Ramos (cell line): Measurements from ENCODE around the gene ADAMTS14.
"Not testable (repeated sequence)": the region's sequence is repeated elsewhere in the genome, so short reads cannot be mapped to it uniquely, and the experiment has no call there.

Source experiments
- in situ Hi-C: fragments of 300-500 bp; cut with MboI; formaldehyde crosslinking; loops from one replicate; pipeline ENCODE4 v1.14.3; 2022; ENCODE audit warnings: low sequenced_read_pairs; ENCODE audit not compliant: unreplicated experiment

ADAMTS14 gene

DNA sequence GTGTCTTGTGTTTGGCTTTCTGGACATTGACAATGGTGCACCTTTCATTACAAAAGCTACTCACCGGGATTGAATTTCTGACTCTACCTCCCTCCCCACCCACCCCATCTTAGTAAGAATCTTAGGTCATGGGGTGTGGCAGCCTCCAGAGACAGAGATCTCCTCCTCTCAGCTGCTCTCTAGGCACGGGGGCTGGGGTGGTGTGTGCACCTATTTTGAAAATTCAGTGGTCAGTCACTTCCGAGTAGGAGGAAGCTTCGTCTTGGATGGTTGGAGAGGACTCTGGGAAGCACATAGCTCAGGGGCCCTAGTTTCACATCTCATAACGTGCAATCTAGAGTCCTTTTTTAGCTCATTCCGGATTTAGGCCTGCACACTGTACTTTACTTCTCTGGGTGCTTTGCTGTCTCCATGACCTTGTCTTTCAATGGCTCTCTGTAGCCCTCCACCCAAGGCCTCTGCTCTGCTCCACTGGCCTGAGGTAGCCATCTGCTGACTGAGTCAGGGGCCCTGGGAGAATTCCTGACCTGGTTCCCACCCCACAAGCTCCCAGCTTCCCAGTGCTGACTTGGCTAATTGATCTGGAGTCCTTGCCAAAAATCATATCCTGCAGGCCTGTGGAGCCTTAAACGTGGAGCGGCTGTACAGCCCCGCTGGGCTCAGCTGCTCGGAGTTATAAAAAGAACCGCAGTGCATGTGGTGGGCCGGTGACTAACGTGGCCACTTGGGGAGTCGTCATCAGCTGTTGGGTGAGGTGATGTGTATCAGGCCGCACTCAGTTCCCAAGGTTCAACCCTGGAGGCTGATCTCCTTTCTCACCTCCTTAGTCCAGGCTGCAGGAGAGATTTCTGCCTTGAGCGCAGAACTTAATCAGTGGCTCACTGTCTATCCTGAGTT is 19.3 kb upstream of the ADAMTS14 start:
- in situ Hi-C loops: no loop called here

DNA sequence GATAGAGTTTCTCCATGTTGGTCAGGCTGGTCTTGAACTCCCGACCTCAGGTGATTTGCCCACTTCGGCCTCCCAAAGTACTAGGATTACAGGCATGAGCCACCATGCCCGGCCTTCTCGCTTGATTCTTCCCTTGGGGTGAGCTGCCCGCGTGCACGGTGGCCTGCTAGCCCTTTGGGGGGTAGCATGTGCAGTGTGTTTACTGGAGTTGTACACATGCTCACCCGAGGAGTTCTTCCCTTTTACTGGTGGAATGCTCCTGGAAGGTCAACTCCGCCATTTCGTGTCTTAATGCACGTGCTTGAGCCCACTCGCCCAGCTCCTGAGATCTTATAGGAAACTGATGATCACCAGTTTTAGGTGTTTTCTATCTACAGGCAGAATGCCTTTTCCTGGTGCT is 17.0 kb upstream of the ADAMTS14 start:
- in situ Hi-C loops: no loop called here

DNA sequence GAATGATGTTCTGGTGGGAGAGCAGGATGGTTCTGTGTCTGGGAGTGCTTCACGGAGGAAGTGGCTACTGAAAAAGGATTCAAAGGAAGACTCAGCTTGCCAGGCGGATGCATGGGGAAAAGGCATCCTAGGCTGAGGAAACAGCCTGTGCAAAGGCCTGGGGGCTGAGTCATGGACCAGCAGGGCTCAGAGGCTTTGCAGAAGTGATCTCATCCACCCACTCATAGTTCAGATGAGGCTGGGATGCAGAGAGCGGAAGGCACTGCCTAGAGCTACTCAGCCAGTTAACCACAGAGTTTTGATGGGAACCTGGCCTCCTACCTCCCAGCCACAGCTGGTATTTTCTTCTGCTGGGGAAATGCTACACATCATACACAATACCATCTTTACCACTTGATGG is 15.8 kb upstream of the ADAMTS14 start:
- in situ Hi-C loops: no loop called here

DNA sequence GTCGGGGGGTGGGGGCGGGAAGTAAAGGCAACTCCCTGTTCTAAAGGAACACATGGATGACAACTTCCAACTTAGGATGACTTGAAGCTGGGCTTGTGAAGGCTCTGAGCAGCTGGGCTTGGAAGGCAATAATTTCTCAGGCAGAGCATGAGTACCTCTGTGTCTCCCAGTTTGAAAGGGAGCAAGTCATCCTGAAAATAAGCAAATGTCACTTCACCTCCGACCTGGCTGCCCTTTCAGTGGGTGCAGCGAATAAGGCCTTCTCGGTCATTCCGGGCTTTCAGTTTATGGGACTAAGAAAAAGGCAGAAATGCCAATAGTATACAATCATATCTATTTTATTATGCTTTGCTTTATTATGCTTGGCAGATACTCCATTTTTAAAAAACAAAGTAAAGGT is 15.3 kb upstream of the ADAMTS14 start:
- in situ Hi-C loops: no loop called here

DNA sequence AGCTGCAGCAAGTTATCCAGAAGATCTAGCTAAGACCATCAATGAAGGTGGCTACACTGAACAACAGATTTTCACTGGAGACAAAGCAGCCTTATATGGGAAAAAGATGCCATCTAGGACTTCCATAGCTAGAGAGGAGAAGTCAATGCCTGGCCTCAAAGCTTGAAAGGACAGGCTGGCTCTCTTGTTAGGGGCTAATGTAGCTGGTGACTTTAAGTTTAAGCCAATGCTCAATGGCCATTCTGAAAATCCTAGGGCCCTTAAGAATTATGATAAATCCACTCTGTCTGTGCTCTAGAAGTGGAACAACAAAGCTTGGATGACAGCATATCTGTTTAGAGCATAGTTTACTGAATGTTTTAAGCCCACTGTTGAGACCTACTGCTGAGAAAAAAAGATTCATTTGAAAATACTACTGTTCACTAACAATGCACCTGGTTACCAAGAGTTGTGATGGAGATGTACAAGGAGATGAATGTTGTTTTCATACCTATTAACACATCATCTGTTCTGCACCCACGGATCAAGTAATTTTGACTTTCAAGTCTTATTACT is 13.6 kb upstream of the ADAMTS14 start:
- in situ Hi-C loops: no loop called here

DNA sequence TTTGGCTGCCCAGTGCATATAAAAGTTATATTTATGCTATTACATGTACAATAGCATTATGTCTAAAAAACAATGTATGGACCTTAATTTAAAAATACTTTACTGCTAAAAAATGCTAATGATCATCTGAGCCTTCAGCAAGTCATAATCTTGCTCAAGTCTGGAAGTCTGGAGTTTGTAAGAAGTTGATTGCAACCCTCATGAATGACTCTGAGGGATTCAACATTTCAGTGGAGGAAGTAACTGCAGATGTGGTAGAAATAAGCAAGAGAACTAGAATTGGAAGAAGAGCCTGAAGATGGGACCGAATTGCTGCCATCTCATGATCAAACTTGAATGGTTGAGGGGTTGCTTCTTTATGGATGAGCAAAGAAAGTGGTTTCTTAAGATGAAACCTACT is 13.0 kb upstream of the ADAMTS14 start:
- in situ Hi-C loops: no loop called here

DNA sequence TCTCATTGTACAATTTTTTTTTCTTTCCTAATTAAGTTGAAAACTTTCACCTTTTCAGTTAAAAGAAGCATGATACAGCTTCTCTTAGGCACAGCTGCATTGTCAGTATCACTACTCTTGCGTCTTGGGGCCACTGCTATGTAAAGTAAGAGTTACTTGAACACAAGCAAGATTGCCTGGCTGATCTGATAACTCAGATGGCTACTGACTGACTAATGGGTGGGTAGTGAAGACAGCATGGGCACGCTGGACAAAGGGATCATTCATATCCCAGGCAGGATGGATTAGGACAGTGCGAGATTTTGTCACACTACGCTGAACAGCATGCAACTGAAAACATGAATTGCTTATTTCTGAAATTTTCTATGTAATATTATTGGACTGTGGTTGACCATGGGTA is 11.6 kb upstream of the ADAMTS14 start:
- in situ Hi-C loops: no loop called here

DNA sequence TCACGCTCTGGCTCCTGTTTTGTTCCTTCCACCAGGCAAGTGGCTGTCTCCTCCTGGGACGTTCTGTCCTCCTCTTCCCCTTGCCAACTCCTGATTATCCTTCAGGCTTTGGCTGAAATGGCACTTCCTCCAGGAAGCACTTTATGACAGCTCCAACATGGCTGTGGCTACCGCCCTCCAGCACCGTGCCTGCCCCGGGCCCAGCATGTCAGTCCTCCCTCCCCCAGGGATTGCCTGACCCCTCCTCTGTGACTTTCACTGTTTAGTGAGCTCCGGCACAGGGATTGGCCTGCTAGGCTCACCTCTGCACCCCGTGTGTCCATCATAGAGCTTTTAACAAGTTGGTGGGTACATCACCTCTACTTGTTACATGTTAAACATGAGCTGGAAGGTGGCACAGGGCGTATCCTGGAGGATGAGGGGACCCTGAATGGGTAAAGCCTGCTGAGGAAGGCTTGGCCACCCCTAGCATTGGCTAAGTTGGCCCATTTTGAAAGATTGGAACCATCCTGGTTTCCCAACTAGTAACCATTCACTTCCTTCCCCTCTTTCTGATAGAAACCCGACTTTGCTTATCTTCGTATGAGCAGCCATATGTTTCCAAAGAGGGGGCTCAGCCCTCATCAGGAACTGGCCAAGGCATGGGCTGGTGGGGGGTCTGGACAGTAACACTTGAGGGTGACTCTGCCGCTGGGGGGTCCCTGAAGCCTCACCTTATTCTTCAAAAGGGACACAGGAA is 10.5 kb upstream of the ADAMTS14 start:
- in situ Hi-C loops: no loop called here

DNA sequence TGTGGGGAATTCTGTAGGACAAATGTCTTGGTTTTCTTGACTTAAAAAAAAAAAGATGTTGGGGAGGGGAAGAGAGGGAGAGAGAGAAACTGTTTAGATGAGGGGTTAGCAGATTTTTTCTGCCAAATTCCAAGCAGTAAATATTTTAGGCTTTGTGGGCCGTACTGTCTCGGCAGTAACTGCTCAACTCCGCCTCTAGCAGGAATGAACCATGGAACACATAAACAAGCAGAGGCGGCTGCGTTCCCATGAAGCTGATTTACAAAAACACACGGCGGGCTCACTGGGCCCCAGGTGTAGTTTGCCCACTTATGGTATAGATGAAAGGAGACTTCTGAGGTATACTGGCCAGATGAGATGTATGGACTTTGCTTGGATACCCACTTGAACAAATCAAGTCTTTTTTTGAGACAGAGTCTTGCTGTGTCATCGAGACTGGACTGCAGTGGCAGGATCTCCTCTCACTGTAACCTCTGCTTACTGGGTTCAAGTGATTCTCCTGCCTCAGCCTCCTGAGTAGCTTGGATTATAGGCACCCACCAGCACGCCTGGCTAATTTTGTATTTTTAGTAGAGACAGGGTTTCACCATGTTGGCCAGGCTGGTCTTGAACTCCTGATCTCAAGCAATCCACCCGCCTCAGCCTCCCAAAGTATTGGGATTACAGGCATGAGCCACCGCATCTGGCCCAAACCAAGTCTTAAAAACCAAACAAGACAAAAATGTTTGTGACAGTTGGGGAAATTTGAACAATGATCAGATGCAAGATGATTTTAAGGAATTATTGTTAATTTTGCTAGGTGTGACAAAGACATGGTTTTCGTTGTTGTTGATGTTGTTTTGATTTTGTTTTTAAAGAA is 9.7 kb upstream of the ADAMTS14 start:
- in situ Hi-C loops: no loop called here

DNA sequence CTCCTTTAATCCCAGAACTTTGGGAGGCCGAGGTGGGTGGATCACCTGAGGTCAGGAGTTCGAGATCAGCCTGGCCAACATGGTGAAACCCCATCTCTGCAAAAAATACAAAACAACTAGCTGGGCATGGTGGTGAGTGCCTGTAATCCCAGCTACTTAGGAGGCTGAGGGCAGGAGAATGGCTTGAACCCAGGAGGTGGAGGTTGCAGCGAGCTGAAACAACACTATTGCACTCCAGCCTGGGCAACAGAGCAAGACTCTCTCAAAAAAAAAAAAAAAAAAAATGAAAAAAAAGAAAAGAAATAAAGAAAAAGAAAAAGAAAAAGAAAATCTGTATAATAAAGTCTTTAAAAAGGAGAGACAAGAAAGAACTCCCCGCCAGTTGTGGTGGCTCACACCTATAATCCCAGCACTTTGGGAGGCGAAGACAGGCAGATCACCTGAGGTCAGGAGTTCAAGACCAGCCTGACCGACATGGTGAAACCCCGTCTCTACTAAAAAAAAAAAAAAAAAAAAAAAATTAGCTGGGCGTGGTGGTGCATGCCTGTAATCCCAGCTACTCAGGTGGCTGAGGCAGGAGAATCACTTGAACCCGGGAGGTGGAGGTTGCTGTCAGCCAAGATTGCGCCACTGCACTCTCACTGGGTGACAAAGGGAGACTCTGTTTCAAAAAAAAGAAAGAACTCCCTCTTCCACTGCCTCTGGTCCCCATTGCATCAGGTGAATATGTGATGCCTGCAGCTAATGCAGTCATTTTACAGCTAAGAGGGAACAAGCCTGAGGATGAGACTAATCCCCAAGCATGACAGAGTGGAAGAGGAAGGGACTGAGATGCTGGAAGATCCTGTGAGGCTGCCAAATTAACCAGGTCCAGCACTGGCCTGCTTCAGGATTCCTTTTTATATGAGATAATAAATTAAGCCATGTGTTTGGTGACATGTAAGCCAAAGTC is 8.6 kb upstream of the ADAMTS14 start:
- in situ Hi-C loops: not testable (repeated sequence)

DNA sequence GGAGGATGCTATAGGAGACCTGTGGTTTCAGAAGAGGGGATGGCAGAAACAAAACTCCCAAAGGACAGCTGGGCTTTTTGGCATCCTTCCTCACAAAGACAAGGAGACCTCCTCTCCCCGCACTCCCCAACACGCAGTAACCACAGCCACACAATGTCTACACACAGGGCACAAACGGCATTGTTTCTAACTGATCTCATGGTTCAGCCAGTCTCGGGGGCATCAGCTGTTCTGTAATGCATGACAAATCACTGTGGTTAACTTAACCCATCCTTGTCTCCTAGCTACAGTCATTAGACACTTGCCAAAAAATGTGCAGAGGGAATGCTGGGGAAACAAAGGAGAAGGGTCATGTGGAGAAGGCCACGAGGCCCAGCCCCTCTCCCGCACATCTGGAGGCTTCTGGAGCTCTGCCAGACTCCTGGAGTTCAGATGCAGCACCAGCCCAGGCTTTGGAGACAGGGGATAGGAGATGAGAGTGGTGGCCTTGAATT is 7.6 kb upstream of the ADAMTS14 start:
- in situ Hi-C loops: no loop called here

DNA sequence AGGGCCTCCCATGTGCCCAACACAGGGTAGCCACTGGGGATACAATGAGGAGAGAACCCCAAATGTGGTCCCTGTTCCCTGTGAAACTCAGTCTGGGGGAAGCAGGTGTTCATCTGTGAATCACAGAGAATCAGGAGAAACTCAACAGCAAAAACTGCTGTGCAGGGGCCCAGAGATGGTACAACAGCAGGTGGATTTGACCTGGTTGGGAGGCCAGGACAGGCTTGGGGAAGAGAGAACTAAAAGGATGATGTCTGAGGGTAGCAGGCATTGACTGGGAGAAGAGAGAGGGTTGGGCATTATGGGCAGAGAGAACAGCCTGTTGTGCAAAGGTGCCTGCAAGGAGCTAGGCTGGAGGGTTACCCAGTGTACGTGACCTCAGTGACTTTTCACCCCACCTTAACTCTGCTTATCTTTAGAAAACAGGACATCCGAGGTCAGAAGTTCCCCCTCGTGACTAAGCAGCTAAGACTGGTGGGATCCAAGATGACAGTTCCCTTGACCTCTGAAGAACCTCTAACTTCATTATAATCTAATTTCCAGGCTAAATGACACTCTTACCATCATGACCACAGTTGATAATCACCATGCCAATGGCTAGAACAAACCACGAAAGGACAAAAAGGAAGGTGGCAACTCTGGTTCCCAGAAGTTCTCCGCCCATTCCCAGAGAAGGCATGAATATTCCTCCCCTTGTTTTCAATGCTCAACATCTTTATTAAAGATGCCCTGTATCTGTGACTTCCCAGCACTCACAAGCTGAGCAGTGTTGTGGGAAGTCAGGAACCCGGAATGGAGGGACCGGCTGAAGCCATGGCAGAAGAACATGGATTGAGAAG is 5.1 kb upstream of the ADAMTS14 start:
- in situ Hi-C loops: no loop called here

DNA sequence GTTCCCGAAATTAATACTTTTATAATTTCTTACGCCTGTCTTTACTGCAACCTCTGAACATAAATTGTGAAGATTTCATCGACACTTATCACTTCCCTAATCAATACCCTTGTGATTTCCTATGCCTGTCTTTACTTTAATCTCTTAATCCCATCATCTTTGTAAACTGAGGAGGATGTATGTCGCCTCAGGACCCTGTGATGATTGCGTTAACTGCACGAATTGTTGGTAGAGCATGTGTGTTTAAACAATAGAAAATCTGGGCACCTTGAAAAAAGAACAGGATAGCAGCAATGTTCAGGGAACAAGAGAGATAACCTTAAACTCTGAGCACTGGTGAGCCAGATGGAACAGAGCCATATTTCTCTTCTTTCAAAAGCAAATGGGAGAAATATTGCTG is 4.5 kb upstream of the ADAMTS14 start:
- in situ Hi-C loops: not testable (repeated sequence)

DNA sequence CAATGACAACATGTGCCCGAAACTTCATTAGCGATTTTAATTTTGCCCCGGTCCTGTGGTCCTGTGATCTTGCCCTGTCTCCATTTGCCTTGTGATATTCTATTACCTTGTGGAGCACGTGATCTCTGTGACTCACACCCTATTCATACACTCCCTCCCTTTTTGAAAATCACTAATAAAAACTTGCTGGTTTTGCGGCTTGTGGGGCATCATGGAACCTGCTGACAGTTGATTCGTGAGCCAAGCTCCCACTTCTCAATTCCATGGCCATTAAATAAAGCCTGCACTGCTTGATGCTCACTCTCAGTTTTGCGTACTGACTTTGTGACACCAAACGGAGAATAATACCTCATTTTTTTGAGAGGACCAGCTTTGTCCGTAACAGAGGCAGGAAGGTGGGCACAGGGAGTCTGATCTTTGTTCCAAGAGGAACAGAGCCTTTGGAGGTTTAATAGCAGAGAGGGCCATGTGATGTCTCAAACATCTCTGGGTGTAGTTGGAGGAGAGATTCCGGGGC is 3.8 kb upstream of the ADAMTS14 start:
- in situ Hi-C loops: no loop called here

DNA sequence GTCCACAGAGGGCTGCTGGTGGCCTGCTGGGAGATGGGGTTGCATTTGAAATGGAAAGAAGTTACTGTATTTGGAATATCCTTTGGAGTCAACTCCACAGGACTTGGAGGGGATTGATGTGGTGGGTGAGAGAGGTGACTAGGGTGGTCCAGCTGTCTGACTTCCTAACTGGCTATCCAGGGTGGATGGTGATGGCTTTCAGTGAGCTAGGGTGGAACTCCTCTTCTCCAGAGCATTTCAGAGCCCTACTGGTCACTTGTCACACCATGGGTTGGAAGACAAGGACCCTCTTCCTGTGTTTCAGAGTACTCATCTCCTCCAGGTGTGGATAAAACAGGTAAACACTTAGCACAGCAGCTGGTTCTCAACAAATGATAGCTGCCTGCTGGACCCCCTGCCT is 3.3 kb upstream of the ADAMTS14 start:
- in situ Hi-C loops: no loop called here

DNA sequence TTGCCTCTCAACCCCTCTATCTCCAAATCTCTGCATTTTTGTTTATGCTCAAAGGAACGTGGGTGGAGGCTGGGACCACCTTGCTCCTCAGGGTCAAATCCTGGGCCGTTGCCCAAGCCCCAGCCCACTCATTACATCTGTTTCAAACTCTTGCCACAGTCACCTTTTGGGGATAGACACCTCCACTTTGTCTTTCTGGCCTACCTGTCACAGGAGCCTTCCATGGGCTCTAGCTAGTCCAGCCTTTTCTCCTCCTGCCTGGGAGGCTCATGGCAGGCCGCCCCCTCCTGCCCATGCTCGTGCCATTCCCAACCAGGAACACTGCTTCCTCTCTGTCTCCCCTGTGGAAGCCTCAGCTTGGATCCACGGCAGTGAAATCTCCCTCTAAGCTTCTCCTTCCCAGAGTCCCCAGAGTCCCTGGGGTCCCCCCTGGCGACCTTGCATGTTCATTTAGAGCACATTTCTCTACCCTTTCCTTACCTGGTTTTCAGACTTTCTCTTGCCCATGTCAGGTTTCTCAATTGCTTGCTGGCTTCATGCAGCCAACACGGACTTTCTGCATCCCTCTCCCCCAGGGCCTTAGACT is 2.5 kb upstream of the ADAMTS14 start:
- in situ Hi-C loops: no loop called here

DNA sequence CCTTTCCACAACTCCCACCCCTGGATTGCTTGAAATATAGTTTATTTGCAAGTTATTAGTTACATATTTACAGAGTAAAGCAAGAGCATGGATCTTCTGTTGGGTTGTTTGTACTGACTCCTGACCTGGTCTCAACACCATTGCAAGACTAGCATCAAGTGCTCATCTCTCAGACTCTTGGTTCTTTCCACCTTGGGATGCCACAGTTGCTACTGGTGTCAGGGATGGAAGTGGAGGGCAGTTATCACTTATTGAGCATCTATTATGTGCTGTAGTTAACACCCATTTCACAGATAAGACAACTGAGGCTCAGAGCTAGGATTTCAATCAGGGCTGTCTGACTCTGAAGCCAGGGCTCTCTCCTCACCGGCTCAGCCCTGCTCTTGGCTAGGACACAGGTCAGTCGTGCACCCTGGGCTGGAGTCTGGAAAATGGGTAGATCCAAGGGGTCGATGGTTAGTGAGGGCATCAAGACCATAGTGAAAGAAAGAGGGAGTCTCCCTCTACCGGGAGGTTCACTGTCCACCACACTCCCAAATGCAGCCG is 614 bp upstream of the ADAMTS14 start:
- in situ Hi-C loops: no loop called here
